Esophagus (tissue), 2 donors: ENCODE data around the gene SNIP1. TPM values are rescaled to one million over a fixed set of nuclear protein-coding genes. Genes with fewer than 3 reads are reported as not detected.
"Not testable (repeated sequence)": the region's sequence is repeated elsewhere in the genome, so short reads cannot be mapped to it uniquely, and the experiment has no call there.

Source experiments
- H3K27ac ChIP-seq, 2 donors: one replicate each; pipeline ENCODE4 v1.5.1; 2013; ENCODE audit warnings: low read depth in 2 of 2, mild to moderate bottlenecking in 2 of 2, inconsistent platforms in 1 of 2, low read length in 1 of 2, moderate library complexity in 1 of 2
- H3K27me3 ChIP-seq, 2 donors: one replicate each; pipeline ENCODE4 v1.6.1; 2013; ENCODE audit warnings: low read length in 2 of 2, control low read depth in 1 of 2, mild to moderate bottlenecking in 1 of 2; ENCODE audit not compliant: insufficient read depth in 2 of 2, control insufficient read depth in 1 of 2
- H3K36me3 ChIP-seq, 2 donors: one replicate each; pipeline ENCODE4 v1.6.1; 2013; ENCODE audit warnings: low read length in 1 of 2; ENCODE audit not compliant: control insufficient read depth in 2 of 2, insufficient read depth in 2 of 2
- H3K4me1 ChIP-seq, 2 donors: one replicate each; pipeline ENCODE4 v1.6.1; 2013; ENCODE audit warnings: low read length in 1 of 2; ENCODE audit not compliant: control insufficient read depth in 2 of 2, insufficient read depth in 2 of 2
- H3K4me3 ChIP-seq, 2 donors: one replicate each; pipeline ENCODE4 v1.5.1; 2013; ENCODE audit warnings: low read length in 2 of 2, mild to moderate bottlenecking in 2 of 2, low read depth in 1 of 2, moderate library complexity in 1 of 2
- H3K9me3 ChIP-seq, 2 donors: one replicate each; pipeline ENCODE4 v1.6.1; 2013; ENCODE audit warnings: mild to moderate bottlenecking in 2 of 2, low read depth in 1 of 2, low read length in 1 of 2, moderate library complexity in 1 of 2; ENCODE audit not compliant: control insufficient read depth in 2 of 2, insufficient read depth in 1 of 2
- WGBS, 2 donors: extraction: QIAGEN DNeasy Blood & Tissue Kit; methylation state at CpG; one replicate each; pipeline ENCODE4 v1.1.7; 2013; 5-methylcytosine and 5-hydroxymethylcytosine counted together
- polyA plus RNA-seq, 2 donors: library from polyadenylated mRNA; stranded (reverse); fragments of 200-250 nt; gene quantifications; one replicate each; pipeline ENCODE4 v1.2.3, GENCODE V29; 2013
- donor health status: healthy with polysubstance abuse.
- donor health status: Bipolar disorder and iron deficiency.

Gene SNIP1
- 1 to 10 TPM; 3.6 to 4.3 TPM for polyA plus RNA-seq

- Histone ChIP-seq H3K4me1 (peaks cover 0 to 12% of the 10 kb centered on the region in 2 donors), H3K9me3 (no peaks in the 10 kb centered on the region), H3K27me3 (no peaks in the 10 kb centered on the region), H3K36me3 (no peaks in the 10 kb centered on the region), H3K27ac (peak within 1 kb of the TSS; percentile 75 to 96), H3K4me3 (peak within 1 kb of the TSS; percentile 92 to 94)
- 12 to 13% methylated on average over 53 to 54 of the region's 54 CpGs for WGBS, 2 donors
Measured at GRCh38 chr1:37553927-37554808, at the start of gene SNIP1. SNIP1 (minus strand) TSS chr1:37554293; CDS start chr1:37554229, 64 bp downstream.

GRCh38 chr1:37602750-37603694 lies 48.9 kb upstream of the SNIP1 start:
- 29 to 33% methylated on average over 8 of the region's 8 CpGs for WGBS, 2 donors
- Histone ChIP-seq H3K36me3 (no peaks in the 10 kb centered on the region), H3K4me1 (no peaks in the 10 kb centered on the region), H3K4me3 (no peak overlapping the region), H3K27me3 (no peaks in the 10 kb centered on the region), H3K9me3 (no peaks in the 10 kb centered on the region), H3K27ac (no peak overlapping the region)

- no peaks in the 10 kb centered on the region for H3K9me3 ChIP-seq
- no peaks in the 10 kb centered on the region for H3K36me3 ChIP-seq
- H3K27ac ChIP-seq, result no peak overlapping the region
- no peak overlapping the region for H3K4me3 ChIP-seq
- no peaks in the 10 kb centered on the region for H3K4me1 ChIP-seq
- H3K27me3 ChIP-seq, result no peaks in the 10 kb centered on the region
Measured at GRCh38 chr1:37601441-37601840, 47.3 kb upstream of the SNIP1 start.

GRCh38 chr1:37599940-37600339 lies 45.8 kb upstream of the SNIP1 start:
- Histone ChIP-seq H3K27me3 (no peaks in the 10 kb centered on the region), H3K36me3 (no peaks in the 10 kb centered on the region), H3K4me1 (no peaks in the 10 kb centered on the region), H3K27ac (no peak overlapping the region), H3K9me3 (no peaks in the 10 kb centered on the region), H3K4me3 (no peak overlapping the region)
- 71 to 79% methylated on average over 5 of the region's 5 CpGs for WGBS, 2 donors

GRCh38 chr1:37596182-37596667 lies 42.1 kb upstream of the SNIP1 start:
- 0 to 1% methylated on average over 3 of the region's 3 CpGs for WGBS, 2 donors
- Histone ChIP-seq H3K4me3 (peak overlapping the region; percentile 85 to 94), H3K27me3 (no peaks in the 10 kb centered on the region)

GRCh38 chr1:37595440-37596181 lies 41.5 kb upstream of the SNIP1 start, which contains the start of gene GNL2:
GNL2 (minus strand) TSS chr1:37595937; CDS start chr1:37595822, 115 bp downstream.
- H3K9me3 ChIP-seq, result no peaks in the 10 kb centered on the region
- H3K27ac ChIP-seq, result peak within 1 kb of the TSS; percentile 76 to 97
- H3K4me1 ChIP-seq, result peaks cover 4% of the 10 kb centered on the region in 2 donors
- H3K27me3 ChIP-seq, result no peaks in the 10 kb centered on the region
- peaks cover 3 to 6% of the 10 kb centered on the region in 2 donors for H3K36me3 ChIP-seq
- H3K4me3 ChIP-seq, result peak within 1 kb of the TSS; percentile 85 to 94
- WGBS, 2 donors, result 0% methylated on average over 51 of the region's 51 CpGs

More at GRCh38 chr1:37596182-37596667, 42.1 kb upstream of the SNIP1 start:
- peaks cover 4% of the 10 kb centered on the region in 2 donors for H3K4me1 ChIP-seq
- H3K36me3 ChIP-seq, result peaks cover 3 to 6% of the 10 kb centered on the region in 2 donors
- no peaks in the 10 kb centered on the region for H3K9me3 ChIP-seq
- H3K27ac ChIP-seq, result peak overlapping the region; percentile 35 to 97

- Histone ChIP-seq H3K27ac (no peak overlapping the region), H3K4me1 (peaks cover 4% of the 10 kb centered on the region in 2 donors), H3K9me3 (no peaks in the 10 kb centered on the region), H3K27me3 (no peaks in the 10 kb centered on the region), H3K36me3 (peaks cover 6 to 8% of the 10 kb centered on the region in 2 donors), H3K4me3 (no peak overlapping the region)
- 94 to 97% methylated on average over 6 of the region's 6 CpGs for WGBS, 2 donors
Measured at GRCh38 chr1:37593726-37594125, 39.6 kb upstream of the SNIP1 start.

- 93 to 94% methylated on average over 2 of the region's 2 CpGs for WGBS, 2 donors
- Histone ChIP-seq H3K9me3 (no peaks in the 10 kb centered on the region), H3K27ac (no peak overlapping the region), H3K4me1 (no peaks in the 10 kb centered on the region), H3K27me3 (no peaks in the 10 kb centered on the region), H3K36me3 (peaks cover 6 to 15% of the 10 kb centered on the region in 2 donors), H3K4me3 (no peak overlapping the region)
Measured at GRCh38 chr1:37588939-37589338, 34.8 kb upstream of the SNIP1 start.

GRCh38 chr1:37584544-37584943 lies 30.5 kb upstream of the SNIP1 start:
- not testable (repeated sequence) for H3K4me1 ChIP-seq, H3K27ac ChIP-seq, H3K4me3 ChIP-seq, H3K27me3 ChIP-seq, H3K9me3 ChIP-seq
- peaks cover 10 to 19% of the 10 kb centered on the region in 2 donors for H3K36me3 ChIP-seq
- 92 to 93% methylated on average over 4 of the region's 4 CpGs for WGBS, 2 donors
